DOHH2 (cell line): Measurements from ENCODE around the gene SF3B6.

Source experiments
- H3F3A ChIP-seq: fragments of 200-600 bp; sonication (generic), shearing (Covaris generic); 2 replicates; pipeline ENCODE4 v1.6.0; 2016; ENCODE audit warnings: antibody characterized with exemption, mild to moderate bottlenecking; ENCODE audit not compliant: control insufficient read depth, insufficient read depth
- H3K27ac ChIP-seq: fragments of 200-600 bp; sonication (generic); 2 replicates; pipeline ENCODE4 v1.5.1; 2014; ENCODE audit warnings: low read depth, mild to moderate bottlenecking, low read length, moderate library complexity
- H3K27me3 ChIP-seq: fragments of 200-600 bp; sonication (generic); 2 replicates; pipeline ENCODE4 v1.6.1; 2014; ENCODE audit warnings: mild to moderate bottlenecking, low read length, mixed read lengths; ENCODE audit not compliant: control insufficient read depth
- H3K36me3 ChIP-seq: fragments of 200-600 bp; sonication (generic); 2 replicates; pipeline ENCODE4 v1.6.1; 2014; ENCODE audit warnings: mild to moderate bottlenecking, low read length, moderate library complexity, mixed read lengths; ENCODE audit not compliant: control insufficient read depth
- H3K4me1 ChIP-seq: fragments of 200-600 bp; sonication (generic); 2 replicates; pipeline ENCODE4 v1.6.1; 2014; ENCODE audit warnings: mild to moderate bottlenecking, low read length, mixed read lengths; ENCODE audit not compliant: control insufficient read depth
- H3K4me2 ChIP-seq: fragments of 200-600 bp; sonication (generic); 2 replicates; pipeline ENCODE4 v1.6.0; 2014; ENCODE audit warnings: mild to moderate bottlenecking, low read length, moderate library complexity
- H3K4me3 ChIP-seq: fragments of 200-600 bp; sonication (generic); 2 replicates; pipeline ENCODE4 v1.5.1; 2014; ENCODE audit warnings: mild to moderate bottlenecking, low read length, mixed read lengths
- H3K79me2 ChIP-seq: fragments of 200-600 bp; sonication (generic); 2 replicates; pipeline ENCODE4 v1.6.1; 2014; ENCODE audit warnings: mild to moderate bottlenecking, low read length, mixed read lengths; ENCODE audit not compliant: control insufficient read depth
- H3K9me2 ChIP-seq: fragments of 200-600 bp; sonication (generic); replicated peaks from 2 replicates; pipeline ENCODE4 v1.6.1; 2014; ENCODE audit warnings: mild to moderate bottlenecking, low read length, mixed read lengths; ENCODE audit not compliant: control insufficient read depth
- H3K9me3 ChIP-seq: fragments of 200-600 bp; sonication (generic); 2 replicates; pipeline ENCODE4 v1.6.1; 2014; ENCODE audit warnings: antibody characterized with exemption, low read length, mixed read lengths; ENCODE audit not compliant: control insufficient read depth, insufficient read depth
- H4K20me1 ChIP-seq: fragments of 200-600 bp; sonication (generic); 2 replicates; pipeline ENCODE4 v1.6.0; 2014; ENCODE audit warnings: low read depth, mild to moderate bottlenecking, antibody characterized with exemption, low read length, moderate library complexity; ENCODE audit not compliant: control insufficient read depth, insufficient read depth
- CTCF ChIP-seq: fragments of 200-600 bp; sonication (generic); IDR thresholded peaks from one replicate; pipeline ENCODE4 v1.5.1; 2014; ENCODE audit warnings: antibody characterized with exemption, mild to moderate bottlenecking, low read depth, low read length; ENCODE audit not compliant: poor library complexity, severe bottlenecking
- EZH2phosphoT487 ChIP-seq: fragments of 200-600 bp; sonication (generic); IDR thresholded peaks from 2 replicates; pipeline ENCODE4 v1.6.1; 2017; ENCODE audit warnings: borderline replicate concordance, mild to moderate bottlenecking, antibody characterized with exemption, low read length, moderate library complexity, mixed read lengths

The SF3B6 gene

DNA sequence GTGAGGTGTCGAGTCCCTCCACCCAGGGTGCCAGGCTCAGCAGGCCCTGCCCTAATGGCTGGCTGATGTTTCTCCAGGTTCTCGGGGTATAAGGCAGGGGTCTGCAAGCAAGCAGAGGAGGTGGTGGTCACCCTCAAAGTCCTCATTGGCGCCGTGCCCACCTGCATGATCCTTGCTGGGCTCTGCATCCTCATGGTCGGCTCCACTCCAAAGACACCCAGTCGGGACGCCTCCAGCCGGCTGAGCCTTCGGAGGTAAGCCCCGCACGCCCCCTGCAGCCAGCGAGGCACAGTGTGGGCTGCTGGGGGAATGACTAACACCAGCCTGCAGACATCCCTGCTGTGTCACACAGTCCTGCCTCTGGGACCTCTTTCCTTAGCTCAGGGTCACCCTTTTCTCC is 52.1 kb downstream of the SF3B6 start:
- H3K27ac ChIP-seq = no peak overlapping the region
- H3K9me3 ChIP-seq = no peaks in the 10 kb centered on the region
- H3K4me2 ChIP-seq = no peak overlapping the region
- no peaks in the 10 kb centered on the region for H3K4me1 ChIP-seq
- TF ChIP-seq EZH2phosphoT487 = no peak
- peak; percentile 7 for TF ChIP-seq CTCF
- H3F3A ChIP-seq = no peaks in the 10 kb centered on the region
- H3K27me3 ChIP-seq = no peaks in the 10 kb centered on the region
- no peaks in the 10 kb centered on the region for H4K20me1 ChIP-seq
- no peaks in the 10 kb centered on the region for H3K9me2 ChIP-seq
- no peak overlapping the region for H3K4me3 ChIP-seq
- no peaks in the 10 kb centered on the region for H3K79me2 ChIP-seq
- H3K36me3 ChIP-seq = peaks cover 13% of the 10 kb centered on the region

DNA sequence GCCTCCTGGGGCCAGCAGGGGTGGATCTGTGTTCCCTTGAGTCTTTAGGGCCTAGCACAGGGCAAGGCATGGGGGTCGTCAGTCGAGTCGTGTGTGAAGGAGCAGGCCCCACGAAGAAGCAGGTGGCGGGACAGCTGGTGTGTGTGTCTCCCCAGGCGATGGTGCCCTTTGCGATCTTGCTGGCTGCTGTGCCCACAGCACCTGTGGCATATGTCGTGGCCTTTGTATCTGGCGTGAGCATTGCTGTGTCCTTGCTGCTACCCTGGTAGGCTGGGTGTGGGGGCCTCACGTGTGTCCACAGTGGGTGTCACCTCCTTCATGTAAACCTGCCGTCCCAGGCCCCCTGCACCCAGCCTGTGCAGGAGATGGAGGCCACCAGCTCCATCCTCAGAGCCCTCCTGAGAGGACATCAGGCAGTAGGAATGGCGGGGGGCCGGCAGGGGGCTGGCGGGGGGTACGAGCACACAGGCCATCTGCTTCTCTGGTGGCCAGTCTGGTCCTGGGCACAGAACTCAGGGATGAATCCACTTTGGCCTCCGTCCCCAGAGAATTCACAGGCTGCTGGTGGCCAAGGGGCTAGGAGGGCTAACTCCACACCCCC is 53.1 kb downstream of the SF3B6 start:
- Histone ChIP-seq H3K27me3 (no peaks in the 10 kb centered on the region), H3K36me3 (peaks cover 8% of the 10 kb centered on the region; the same call in 1 of the 2 replicates), H4K20me1 (no peaks in the 10 kb centered on the region), H3K27ac (no peak overlapping the region), H3K9me3 (no peaks in the 10 kb centered on the region), H3K4me3 (no peak overlapping the region), H3K9me2 (no peaks in the 10 kb centered on the region), H3K4me2 (no peak overlapping the region), H3K79me2 (no peaks in the 10 kb centered on the region), H3K4me1 (no peaks in the 10 kb centered on the region), H3F3A (no peaks in the 10 kb centered on the region)
- no peak for TF ChIP-seq CTCF
- TF ChIP-seq EZH2phosphoT487 = no peak

DNA sequence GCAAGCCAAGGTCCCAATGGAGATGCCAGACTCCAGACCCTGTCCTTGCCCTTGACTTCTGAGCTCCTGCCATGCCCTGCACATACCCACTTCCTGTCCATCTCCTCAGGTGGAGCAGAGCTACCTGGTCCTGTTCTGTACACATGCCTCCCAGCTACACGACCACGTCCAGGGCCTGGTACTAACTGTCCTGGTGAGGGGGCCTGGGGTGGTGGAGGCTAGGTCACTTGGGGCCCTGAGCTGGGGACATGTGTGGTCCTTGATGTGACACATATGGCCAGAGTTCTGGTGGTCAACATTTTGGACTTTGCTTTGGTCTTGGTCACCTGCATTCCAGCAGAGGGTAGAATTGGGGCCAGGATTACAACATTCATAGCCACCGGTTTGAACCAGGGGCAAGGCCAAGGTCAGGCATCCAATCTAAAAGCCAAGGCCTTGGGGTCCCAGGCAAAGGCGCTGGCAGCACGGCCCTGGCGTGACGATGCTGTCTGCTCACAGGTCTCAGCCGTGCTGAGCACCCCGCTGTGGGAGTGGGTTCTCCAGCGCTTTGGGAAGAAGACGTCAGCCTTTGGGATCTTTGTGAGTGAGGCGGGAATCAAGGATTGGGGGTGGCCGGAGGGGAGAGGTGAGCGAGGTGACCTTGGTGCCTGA is 53.7 kb downstream of the SF3B6 start:
- Histone ChIP-seq H3K36me3 (peaks cover 5% of the 10 kb centered on the region; the same call in 1 of the 2 replicates), H3F3A (no peaks in the 10 kb centered on the region), H3K27ac (no peak overlapping the region), H3K79me2 (no peaks in the 10 kb centered on the region), H3K9me2 (no peaks in the 10 kb centered on the region), H3K4me1 (no peaks in the 10 kb centered on the region), H3K4me3 (no peak overlapping the region), H3K9me3 (no peaks in the 10 kb centered on the region), H3K27me3 (no peaks in the 10 kb centered on the region), H4K20me1 (no peaks in the 10 kb centered on the region), H3K4me2 (no peak overlapping the region)
- TF ChIP-seq CTCF (no peak), EZH2phosphoT487 (no peak)
